GM03348 (cell line): Measurements from ENCODE around the gene DNAJB12.
"Not testable (repeated sequence)": the region's sequence is repeated elsewhere in the genome, so short reads cannot be mapped to it uniquely, and the experiment has no call there.

Experiments
- DNase-seq: peaks from one replicate; pipeline ENCODE4 v3.0.0; 2012; ENCODE audit warnings: low spot score

Gene DNAJB12

GRCh38 chr10:72330069-72330426, 24.7 kb downstream of the DNAJB12 start:
- no peak for DNase-seq

GRCh38 chr10:72329290-72330068, 25.2 kb downstream of the DNAJB12 start:
- DNase-seq, result no peak

- DNase-seq, result no peak
Observed at GRCh38 chr10:72328829-72329204, 25.9 kb downstream of the DNAJB12 start.

- peak; percentile 83 for DNase-seq
Observed at GRCh38 chr10:72328045-72328828, 26.5 kb downstream of the DNAJB12 start.

- not testable (repeated sequence) for DNase-seq
Observed at GRCh38 chr10:72326665-72327603, 27.8 kb downstream of the DNAJB12 start.

GRCh38 chr10:72325243-72326175, 29.2 kb downstream of the DNAJB12 start:
- DNase-seq, result not testable (repeated sequence)

GRCh38 chr10:72323771-72324191, 30.9 kb downstream of the DNAJB12 start:
- no peak for DNase-seq

- no peak for DNase-seq
Observed at GRCh38 chr10:72323108-72323749, 31.5 kb downstream of the DNAJB12 start.

GRCh38 chr10:72322280-72323058, 32.2 kb downstream of the DNAJB12 start:
- no peak for DNase-seq

GRCh38 chr10:72322030-72322279, 32.8 kb downstream of the DNAJB12 start:
- no peak for DNase-seq

GRCh38 chr10:72321248-72322029, 33.3 kb downstream of the DNAJB12 start:
- DNase-seq, result no peak

GRCh38 chr10:72320676-72321247, 34.0 kb downstream of the DNAJB12 start:
- DNase-seq, result peak; percentile 95

- DNase-seq, result peak; percentile 96
Observed at GRCh38 chr10:72319416-72320254, 35.1 kb downstream of the DNAJB12 start.

GRCh38 chr10:72318418-72319262, 36.1 kb downstream of the DNAJB12 start:
- DNase-seq, result no peak

- DNase-seq, result no peak
Observed at GRCh38 chr10:72316748-72317435, 37.8 kb downstream of the DNAJB12 start.

GRCh38 chr10:72316386-72316700, 38.4 kb downstream of the DNAJB12 start:
- DNase-seq, result no peak
